ENCODE results near the gene TMEM134.
A peak's percentile ranks its signal among the peaks of the same experiment; 100 is the strongest.
"Not testable (repeated sequence)": the region's sequence is repeated elsewhere in the genome, so short reads cannot be mapped to it uniquely, and the experiment has no call there.

The TMEM134 gene

DNA sequence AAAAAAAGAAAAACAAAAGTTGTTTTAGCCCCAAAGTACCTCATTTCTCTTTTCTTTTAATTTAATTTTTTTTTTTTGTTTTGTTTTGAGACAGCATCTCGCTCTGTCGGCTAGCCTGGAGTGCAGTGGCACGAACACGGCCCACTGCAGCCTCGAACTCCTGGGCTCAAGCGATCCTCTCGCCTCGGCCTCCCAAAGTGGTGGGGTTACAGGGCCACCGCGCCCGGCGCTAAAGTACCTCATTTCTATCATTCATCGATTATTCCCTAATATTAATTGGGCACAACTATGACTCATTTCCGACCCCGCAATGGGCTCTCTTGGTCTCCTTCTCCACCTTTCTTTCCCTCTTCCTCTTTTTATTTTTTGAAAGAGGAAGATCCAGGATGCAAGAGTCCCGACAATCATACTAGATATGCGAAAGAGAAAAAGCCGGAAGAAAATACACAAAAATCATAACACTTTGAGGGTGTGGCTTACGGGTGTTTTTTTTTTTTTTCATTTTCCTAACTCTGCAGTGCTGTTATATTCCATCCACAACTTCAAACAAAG, 13.3 kb upstream of the TMEM134 start:
- H3K4me3 ChIP-seq (ENCODE audit: low read length) = peak overlapping the region; percentile 86
- DNase-seq (ENCODE audit: low read depth) = no peak
- TF ChIP-seq, protein P1, sequence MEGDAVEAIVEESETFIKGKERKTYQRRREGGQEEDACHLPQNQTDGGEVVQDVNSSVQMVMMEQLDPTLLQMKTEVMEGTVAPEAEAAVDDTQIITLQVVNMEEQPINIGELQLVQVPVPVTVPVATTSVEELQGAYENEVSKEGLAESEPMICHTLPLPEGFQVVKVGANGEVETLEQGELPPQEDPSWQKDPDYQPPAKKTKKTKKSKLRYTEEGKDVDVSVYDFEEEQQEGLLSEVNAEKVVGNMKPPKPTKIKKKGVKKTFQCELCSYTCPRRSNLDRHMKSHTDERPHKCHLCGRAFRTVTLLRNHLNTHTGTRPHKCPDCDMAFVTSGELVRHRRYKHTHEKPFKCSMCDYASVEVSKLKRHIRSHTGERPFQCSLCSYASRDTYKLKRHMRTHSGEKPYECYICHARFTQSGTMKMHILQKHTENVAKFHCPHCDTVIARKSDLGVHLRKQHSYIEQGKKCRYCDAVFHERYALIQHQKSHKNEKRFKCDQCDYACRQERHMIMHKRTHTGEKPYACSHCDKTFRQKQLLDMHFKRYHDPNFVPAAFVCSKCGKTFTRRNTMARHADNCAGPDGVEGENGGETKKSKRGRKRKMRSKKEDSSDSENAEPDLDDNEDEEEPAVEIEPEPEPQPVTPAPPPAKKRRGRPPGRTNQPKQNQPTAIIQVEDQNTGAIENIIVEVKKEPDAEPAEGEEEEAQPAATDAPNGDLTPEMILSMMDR (IDR thresholded peaks at IDR 0.05; ENCODE audit: insufficient read depth, low read depth, low read length, missing control alignments) = no peak

DNA sequence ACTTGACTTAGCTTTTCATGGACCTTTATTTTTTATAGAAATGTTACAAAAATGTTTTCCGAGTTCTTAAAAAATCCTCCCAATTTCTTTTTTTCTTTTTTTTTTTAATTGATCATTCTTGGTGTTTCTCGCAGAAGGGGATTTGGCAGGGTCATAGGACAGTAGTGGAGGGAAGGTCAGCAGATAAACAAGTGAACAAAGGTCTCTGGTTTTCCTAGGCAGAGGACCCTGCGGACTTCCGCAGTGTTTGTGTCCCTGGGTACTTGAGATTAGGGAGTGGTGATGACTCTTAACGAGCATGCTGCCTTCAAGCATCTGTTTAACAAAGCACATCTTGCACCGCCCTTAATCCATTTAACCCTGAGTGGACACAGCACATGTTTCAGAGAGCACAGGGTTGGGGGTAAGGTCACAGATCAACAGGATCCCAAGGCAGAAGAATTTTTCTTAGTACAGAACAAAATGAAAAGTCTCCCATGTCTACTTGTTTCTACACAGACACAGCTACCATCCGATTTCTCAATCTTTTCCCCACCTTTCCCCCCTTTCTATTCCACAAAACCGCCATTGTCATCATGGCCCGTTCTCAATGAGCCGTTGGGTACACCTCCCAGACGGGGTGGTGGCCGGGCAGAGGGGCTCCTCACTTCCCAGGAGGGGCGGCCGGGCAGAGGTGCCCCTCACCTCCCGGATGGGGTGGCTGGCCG, 8.4 kb upstream of the TMEM134 start:
- not testable (repeated sequence) for DNase-seq (ENCODE audit: low read depth); H3K4me3 ChIP-seq (ENCODE audit: low read length)

DNA sequence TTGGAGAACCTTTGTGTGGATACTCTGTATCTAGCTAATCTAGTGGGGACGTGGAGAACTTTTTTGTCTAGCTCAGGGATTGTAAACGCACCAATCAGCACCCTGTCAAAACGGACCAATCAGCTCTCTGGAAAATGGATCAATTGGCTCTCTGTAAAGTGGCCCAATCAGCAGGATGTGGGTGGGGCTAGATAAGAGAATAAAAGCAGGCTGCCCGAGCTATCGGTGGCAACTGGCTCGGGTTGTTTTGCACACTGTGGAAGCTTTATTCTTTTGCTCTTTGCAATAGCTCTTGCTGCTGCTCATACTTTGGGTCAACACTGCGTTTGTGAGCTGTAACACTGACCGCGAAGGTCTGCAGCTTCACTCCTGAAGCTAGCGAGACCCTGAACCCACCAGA, 7.6 kb upstream of the TMEM134 start:
- H3K4me3 ChIP-seq (ENCODE audit: low read length); DNase-seq (ENCODE audit: low read depth): not testable (repeated sequence)

DNA sequence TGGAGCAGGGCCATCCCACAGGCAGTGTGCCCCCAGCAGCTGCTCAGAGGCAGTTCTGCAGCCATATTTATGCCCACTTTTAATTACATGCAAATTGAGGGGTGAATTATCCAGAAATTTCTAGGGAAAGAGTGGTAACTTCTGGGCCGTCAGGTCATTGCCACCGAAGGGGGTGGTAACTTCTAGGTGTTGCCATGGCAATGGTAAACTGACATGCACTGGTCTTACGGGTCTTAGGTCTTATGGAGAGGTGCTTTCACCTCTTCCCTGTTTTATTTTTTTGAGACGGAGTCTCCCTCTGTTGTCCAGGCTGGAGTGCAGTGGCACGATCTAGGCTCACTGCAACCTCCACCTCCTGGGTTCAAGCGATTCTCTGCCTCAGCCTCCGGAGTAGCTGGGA, 3.8 kb upstream of the TMEM134 start:
- no peak overlapping the region for H3K4me3 ChIP-seq (ENCODE audit: low read length)
- no peak for DNase-seq (ENCODE audit: low read depth)
- TF ChIP-seq, protein P1 (IDR thresholded peaks at IDR 0.05; ENCODE audit: insufficient read depth, low read depth, low read length, missing control alignments) = no peak

DNA sequence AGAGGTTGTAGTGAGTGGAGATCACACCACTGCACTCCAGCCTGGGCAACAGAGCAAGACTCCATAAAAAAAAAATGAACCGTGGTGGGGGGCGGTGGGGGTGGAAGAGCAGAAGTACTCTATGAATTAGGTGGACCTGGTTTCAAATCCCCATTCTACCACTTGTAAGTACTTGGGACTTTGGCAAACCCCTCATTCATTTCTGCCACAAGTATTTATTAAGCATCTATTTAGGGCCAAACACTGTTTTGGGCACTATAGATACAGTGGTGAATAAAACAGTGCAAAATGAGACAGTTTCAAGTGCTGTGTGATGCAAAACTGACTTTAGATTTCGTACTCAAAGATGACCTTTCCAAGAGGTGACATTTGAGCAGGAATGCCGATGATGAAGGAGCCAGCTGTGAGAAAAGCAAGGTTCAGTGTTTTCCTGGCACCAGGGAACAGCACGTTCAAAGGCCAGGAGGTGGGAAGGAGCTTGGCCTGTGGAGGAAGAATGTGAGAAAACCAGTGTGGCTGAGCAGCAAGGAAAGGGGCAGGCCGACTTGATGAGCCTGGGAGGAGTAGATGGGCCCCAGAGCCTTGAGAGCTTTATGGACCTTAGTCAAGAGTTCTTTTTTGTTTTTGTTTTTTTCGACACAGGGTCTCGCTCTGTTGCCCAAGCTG, 1.4 kb upstream of the TMEM134 start:
- DNase-seq (ENCODE audit: low read depth) = no peak
- no peak overlapping the region for H3K4me3 ChIP-seq (ENCODE audit: low read length)
- TF ChIP-seq, protein P1 (IDR thresholded peaks at IDR 0.05; ENCODE audit: insufficient read depth, low read depth, low read length, missing control alignments) = no peak

DNA sequence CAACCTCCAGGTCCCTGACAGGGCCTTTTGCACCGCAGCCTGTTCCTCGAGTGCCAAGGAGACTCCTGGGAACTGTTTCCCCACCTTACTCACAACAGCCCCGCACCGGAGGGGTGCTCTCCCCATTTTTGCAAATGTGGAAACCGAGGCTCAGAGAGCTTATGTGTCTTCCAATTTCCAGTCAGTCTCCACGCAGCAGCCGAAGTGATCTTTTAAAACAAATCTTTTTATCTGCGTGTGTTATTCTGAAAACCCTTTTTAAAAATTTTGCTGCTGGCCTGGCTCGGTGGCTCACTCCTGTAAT, 409 bp upstream of the TMEM134 start:
- peak overlapping the region; percentile 51 for H3K4me3 ChIP-seq (ENCODE audit: low read length)
- TF ChIP-seq, protein P1 (IDR thresholded peaks at IDR 0.05; ENCODE audit: insufficient read depth, low read depth, low read length, missing control alignments) = no peak
- DNase-seq (ENCODE audit: low read depth) = no peak

DNA sequence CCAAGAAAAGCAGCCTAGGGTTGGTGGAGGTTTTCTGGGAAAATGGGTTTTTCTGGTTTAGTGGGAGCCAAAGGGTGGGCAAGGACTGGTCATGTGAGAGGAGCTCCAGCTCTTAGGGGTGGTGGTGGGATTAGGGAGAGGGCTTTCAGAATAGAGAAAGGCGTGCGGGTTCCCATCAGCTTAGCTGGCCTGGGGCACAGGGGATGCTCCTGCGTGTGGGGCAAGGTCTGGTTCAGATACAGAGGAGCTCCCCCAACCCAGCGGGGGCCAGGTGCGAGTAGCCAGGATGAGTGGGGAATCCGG, 644 bp downstream of the TMEM134 start:
- DNase-seq (ENCODE audit: low read depth) = no peak
- TF ChIP-seq, protein P1 (IDR thresholded peaks at IDR 0.05; ENCODE audit: insufficient read depth, low read depth, low read length, missing control alignments) = no peak
- peak overlapping the region; percentile 62 for H3K4me3 ChIP-seq (ENCODE audit: low read length)

DNA sequence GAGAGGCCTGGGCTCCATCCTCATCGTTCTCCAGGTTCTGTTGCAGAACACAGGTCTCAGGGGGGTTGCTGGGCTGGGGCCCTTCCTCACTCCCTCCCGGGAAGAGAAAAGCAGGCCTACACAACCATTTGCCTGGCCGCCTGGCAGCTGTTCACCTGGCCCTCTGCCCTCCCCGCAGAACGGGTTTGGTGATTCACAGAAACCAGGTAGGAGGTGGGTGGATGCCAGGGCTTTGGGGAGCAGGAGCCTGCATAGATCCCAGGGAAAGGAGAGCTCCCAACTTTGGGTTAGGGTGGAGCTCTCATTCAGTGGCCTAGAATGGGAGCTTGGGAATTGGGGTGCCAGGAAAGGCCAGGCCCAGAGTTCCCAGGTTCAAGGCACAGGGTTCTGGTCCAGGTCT, 995 bp downstream of the TMEM134 start:
- DNase-seq (ENCODE audit: low read depth) = peak; percentile 95
- TF ChIP-seq, protein P1 (IDR thresholded peaks at IDR 0.05; ENCODE audit: insufficient read depth, low read depth, low read length, missing control alignments) = no peak
- peak overlapping the region; percentile 62 for H3K4me3 ChIP-seq (ENCODE audit: low read length)
